H1 (cell line): ENCODE measurements around the gene COL6A2. TPM values are rescaled to one million over a fixed set of nuclear protein-coding genes. Genes with fewer than 3 reads are reported as not detected.

ENCODE experiments used
- CTCF ChIA-PET: fragments of 300-600 bp; sonication (Branson Sonifier 250); formaldehyde crosslinking; loops from one replicate; lab custom pipeline; 2021; ENCODE audit not compliant: partially characterized antibody; lab: Charles Lee
- POLR2A ChIA-PET: fragments of 300-600 bp; sonication (Branson Sonifier 250); formaldehyde crosslinking; loops from one replicate; lab custom pipeline; 2021; ENCODE audit warnings: inconsistent platforms; ENCODE audit not compliant: partially characterized antibody; lab: Charles Lee
- DNase-seq, 2 experiments: peaks; one replicate each; pipeline versions ENCODE4 v3.0.0 to v3.0.0-alpha.2; 2010 to 2022; ENCODE audit warnings: low spot score in 2 of 2, low read depth in 1 of 2, mixed read lengths in 1 of 2
- FAIRE-seq: peaks from 2 replicates; lab custom pipeline; 2011; peaks lifted over from hg19 to GRCh38; lab: Jason Lieb, UNC
- H2AFZ ChIP-seq: 2 replicates; pipeline ENCODE4 v1.8.1; 2012; ENCODE audit warnings: low read length, inconsistent platforms
- H2AK5ac ChIP-seq: 2 replicates; pipeline ENCODE4 v1.6.1; 2013; ENCODE audit warnings: low read depth, low read length
- H2BK120ac ChIP-seq: replicated peaks from 2 replicates; pipeline ENCODE3; 2013; ENCODE audit warnings: low read depth, low read length, inconsistent platforms
- H2BK12ac ChIP-seq: 2 replicates; pipeline ENCODE4 v1.6.1; 2013; ENCODE audit warnings: low read depth, low read length
- H2BK15ac ChIP-seq: 2 replicates; pipeline ENCODE4 v1.6.1; 2013; ENCODE audit warnings: low read length
- H2BK20ac ChIP-seq: 2 replicates; pipeline ENCODE4 v1.6.1; 2013; ENCODE audit warnings: low read length
- H2BK5ac ChIP-seq: 2 replicates; pipeline ENCODE4 v1.6.1; 2013; ENCODE audit warnings: low read depth, low read length
- H3K14ac ChIP-seq: 2 replicates; pipeline ENCODE4 v1.6.1; 2013; ENCODE audit warnings: inconsistent platforms; ENCODE audit not compliant: insufficient read length
- H3K18ac ChIP-seq: 2 replicates; pipeline ENCODE4 v1.6.1; 2013; ENCODE audit warnings: low read length; ENCODE audit errors: extremely low read depth
- H3K23ac ChIP-seq: 2 replicates; pipeline ENCODE4 v1.6.1; 2013; ENCODE audit warnings: inconsistent platforms; ENCODE audit not compliant: insufficient read length
- H3K23me2 ChIP-seq: 2 replicates; pipeline ENCODE4 v1.6.1; 2013; ENCODE audit warnings: low read depth, low read length
- H3K27ac ChIP-seq: 2 replicates; pipeline ENCODE4 v1.6.1; 2011; ENCODE audit warnings: low read depth, low read length, inconsistent platforms
- H3K27me3 ChIP-seq, 4 experiments: replicated peaks in 1 of 4; 1 replicate in 1 of 4; 2 replicates in 3 of 4; pipeline versions ENCODE4 v1.6.1 to v1.8.1; 2011 to 2013; ENCODE audit warnings: low read length in 3 of 4, mild to moderate bottlenecking in 3 of 4, inconsistent platforms in 2 of 4, mixed read lengths in 2 of 4, moderate library complexity in 1 of 4; ENCODE audit not compliant: control insufficient read depth in 3 of 4, insufficient read depth in 3 of 4; ENCODE audit errors: extremely low read depth in 1 of 4
- H3K36me3 ChIP-seq, 4 experiments: 2 replicates each; pipeline versions ENCODE4 v1.6.1 to v1.8.1; 2011 to 2013; ENCODE audit warnings: mild to moderate bottlenecking in 4 of 4, low read length in 3 of 4, moderate library complexity in 2 of 4, control low read depth in 1 of 4, inconsistent platforms in 1 of 4; ENCODE audit not compliant: insufficient read depth in 4 of 4, control insufficient read depth in 2 of 4
- H3K4ac ChIP-seq: replicated peaks from 2 replicates; pipeline ENCODE3; 2013; ENCODE audit warnings: low read length, low read depth, mixed read lengths, inconsistent platforms; ENCODE audit not compliant: insufficient read length
- H3K4me1 ChIP-seq, 4 experiments: replicated peaks in 1 of 4; 1 replicate in 1 of 4; 2 replicates in 3 of 4; pipeline versions ENCODE4 v1.6.1 to v1.8.1; 2011 to 2013; ENCODE audit warnings: low read length in 3 of 4, inconsistent platforms in 2 of 4, mixed read lengths in 1 of 4; ENCODE audit not compliant: insufficient read depth in 4 of 4, control insufficient read depth in 3 of 4
- H3K4me2 ChIP-seq, 2 experiments: 2 replicates each; pipeline versions ENCODE4 v1.6.1 to v1.8.1; 2011 to 2013; ENCODE audit warnings: low read depth in 2 of 2, low read length in 2 of 2, control low read depth in 1 of 2, inconsistent platforms in 1 of 2, mild to moderate bottlenecking in 1 of 2; ENCODE audit not compliant: insufficient read depth in 1 of 2
- H3K4me3 ChIP-seq, 4 experiments: fragments of 200-600, 300-600 bp in 1 of 4; sonication (generic), shearing (Covaris generic), sonication (Bioruptor Twin) in 1 of 4; 2 replicates each; pipeline versions ENCODE4 v1.5.1 to v1.8.1; 2011 to 2016; ENCODE audit warnings: low read length in 4 of 4, low read depth in 3 of 4, control low read depth in 2 of 4, inconsistent platforms in 2 of 4, mild to moderate bottlenecking in 2 of 4, mixed read lengths in 1 of 4, moderate library complexity in 1 of 4; ENCODE audit not compliant: insufficient read depth in 2 of 4; ENCODE audit errors: extremely low read depth in 1 of 4
- H3K56ac ChIP-seq: replicated peaks from 2 replicates; pipeline ENCODE3; 2013; ENCODE audit warnings: low read depth, mild to moderate bottlenecking, mixed read lengths, low read length, inconsistent platforms; ENCODE audit not compliant: insufficient read length
- H3K79me1 ChIP-seq: 2 replicates; pipeline ENCODE4 v1.6.1; 2013; ENCODE audit warnings: low read depth, low read length, control low read depth
- H3K79me2 ChIP-seq, 2 experiments: 2 replicates each; pipeline versions ENCODE4 v1.6.1 to v1.8.1; 2012 to 2013; ENCODE audit warnings: low read length in 2 of 2, mild to moderate bottlenecking in 2 of 2, inconsistent platforms in 1 of 2; ENCODE audit not compliant: insufficient read depth in 2 of 2, control insufficient read depth in 1 of 2
- H3K9ac ChIP-seq, 4 experiments: replicated peaks in 1 of 4; 1 replicate in 1 of 4; 2 replicates in 3 of 4; pipeline versions ENCODE4 v1.6.1 to v1.8.1; 2011 to 2013; ENCODE audit warnings: low read depth in 3 of 4, low read length in 3 of 4, control low read depth in 2 of 4, mild to moderate bottlenecking in 2 of 4, moderate library complexity in 2 of 4, inconsistent platforms in 1 of 4; ENCODE audit errors: extremely low read depth in 1 of 4
- H3K9me3 ChIP-seq, 2 experiments: 2 replicates each; pipeline versions ENCODE4 v1.6.1 to v1.8.1; 2012 to 2013; ENCODE audit warnings: mild to moderate bottlenecking in 2 of 2, moderate library complexity in 2 of 2, control low read depth in 1 of 2, inconsistent platforms in 1 of 2, low read depth in 1 of 2, low read length in 1 of 2, mixed read lengths in 1 of 2; ENCODE audit not compliant: insufficient read depth in 2 of 2
- H4K20me1 ChIP-seq, 2 experiments: replicated peaks in 1 of 2; 2 replicates each; pipeline versions ENCODE3 to v1.8.1; 2011 to 2013; ENCODE audit warnings: inconsistent platforms in 2 of 2, low read length in 2 of 2, mild to moderate bottlenecking in 1 of 2; ENCODE audit not compliant: insufficient read depth in 2 of 2, control insufficient read depth in 1 of 2
- H4K5ac ChIP-seq: 2 replicates; pipeline ENCODE4 v1.6.1; 2013; ENCODE audit warnings: low read length, low read depth, mixed read lengths, inconsistent platforms; ENCODE audit not compliant: insufficient read length
- H4K8ac ChIP-seq: 2 replicates; pipeline ENCODE4 v1.8.0; 2013; ENCODE audit warnings: mild to moderate bottlenecking, moderate library complexity, low read length, inconsistent platforms; ENCODE audit not compliant: insufficient read depth; ENCODE audit errors: extremely low read depth
- H4K91ac ChIP-seq: replicated peaks from 2 replicates; pipeline ENCODE3; 2013; ENCODE audit warnings: low read length, mixed read lengths, inconsistent platforms; ENCODE audit not compliant: insufficient read length
- CREB1 ChIP-seq: IDR thresholded peaks from 2 replicates; pipeline ENCODE4 v1.6.1; 2012; ENCODE audit warnings: inconsistent platforms
- KDM4A ChIP-seq: IDR thresholded peaks from one replicate; pipeline ENCODE4 v1.7.1; 2012; ENCODE audit warnings: low read depth, mild to moderate bottlenecking, moderate library complexity, low read length, inconsistent platforms; ENCODE audit not compliant: severe bottlenecking
- WGBS, 2 experiments: shearing (Covaris generic) in 1 of 2; methylation state at CpG; one replicate each; pipeline versions ENCODE4 v1.1.6 to v1.1.7; 2013 to 2015; ENCODE audit warnings: low lambda C conversion rate in 2 of 2, mixed read lengths in 2 of 2, inconsistent platforms in 1 of 2, low coverage in 1 of 2, missing lambda C conversion rate in 1 of 2; ENCODE audit not compliant: insufficient replicate concordance in 2 of 2, insufficient coverage in 1 of 2, insufficient read length in 1 of 2; ENCODE audit errors: extremely low coverage in 1 of 2, missing lambda C conversion rate in 1 of 2; 5-methylcytosine and 5-hydroxymethylcytosine counted together
- polyA plus RNA-seq, 7 experiments: library from polyadenylated mRNA; depleted of rRNA in 3 of 7; stranded (reverse) in 5 of 7; unstranded in 2 of 7; fragments of >200 nt in 5 of 7; fragments of 200-250 nt in 2 of 7; gene quantifications; 1 replicate in 5 of 7; 2 replicates in 1 of 7; 4 replicates in 1 of 7; pipeline versions ENCODE4 v1.2.1 to v1.2.3, GENCODE V29; 2011 to 2013; ENCODE audit warnings: missing spikeins in 2 of 7, mixed read lengths in 2 of 7
- total RNA-seq: library from RNA; stranded (reverse); fragmentation: NEBNext Ultra II Directional; extraction: Animal tissue kit (Norgen Biotek cat#: 25700); gene quantifications from 2 replicates; pipeline ENCODE4 v1.2.1, GENCODE V29; 2021

The COL6A2 gene
- total and polyA plus RNA-seq, 2 of the 8 experiments (the other 6 are each of a cell fraction or from before 2014, with no cell fraction given), result 60.1 to 62.7 TPM

DNA sequence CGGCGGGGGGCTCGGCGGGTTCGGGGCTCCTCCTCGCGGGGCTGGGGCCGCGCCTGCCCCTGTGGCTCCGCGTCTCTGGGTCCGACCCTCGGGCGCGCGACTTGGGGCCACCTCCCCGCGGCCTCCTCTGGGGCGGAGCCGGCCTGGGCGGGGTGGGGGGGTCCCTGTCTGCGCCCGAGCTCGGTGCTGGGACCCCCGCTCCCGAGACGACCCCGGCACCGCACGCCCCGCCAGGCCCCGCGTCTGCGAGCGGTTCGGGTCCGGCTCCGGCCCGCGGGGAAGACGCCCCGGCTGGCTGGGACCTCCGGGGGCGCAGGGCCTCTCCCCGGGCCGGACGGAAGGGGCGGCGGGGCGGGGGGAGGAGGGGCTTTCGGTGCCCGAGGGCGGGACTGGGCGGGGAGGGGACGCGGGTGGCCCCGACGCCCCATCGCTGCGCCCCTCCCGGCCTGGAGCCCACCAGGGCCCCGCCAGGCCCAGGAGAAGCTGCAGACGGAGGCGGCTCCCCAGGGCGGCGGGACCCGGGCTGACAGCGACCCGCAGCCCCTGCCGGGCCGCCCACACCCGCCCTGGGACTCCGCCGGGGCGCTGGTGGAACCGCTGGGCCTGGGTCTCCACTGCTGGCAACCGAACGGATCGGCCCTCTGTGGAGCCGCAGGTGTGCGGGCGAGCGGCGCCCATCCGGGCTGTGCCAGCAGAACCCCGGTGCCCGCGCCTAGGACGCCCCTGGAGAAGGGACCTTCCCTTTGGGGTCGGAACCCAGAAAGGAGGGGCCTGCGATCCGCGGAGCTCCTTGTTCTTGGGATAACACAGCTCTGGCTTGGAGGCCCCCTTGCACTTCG lies 610 bp downstream of the COL6A2 start:
- Histone ChIP-seq H3K9me3 (peaks cover 7% of the 10 kb centered on the region in 2 experiments), H3K23ac (no peak overlapping the region), H3K14ac (no peak overlapping the region), H3K36me3 (no peaks in the 10 kb centered on the region), H4K8ac (no peak overlapping the region), H2BK15ac (no peak overlapping the region), H3K4me3 (peak overlapping the region; percentile 40 to 73 (median 62)), H3K56ac (no peak overlapping the region), H3K4ac (no peak overlapping the region), H3K79me1 (peaks cover 10% of the 10 kb centered on the region; the same call in 1 of the 2 replicates), H4K20me1 (peaks cover 0 to 9% of the 10 kb centered on the region in 2 experiments), H3K27ac (no peak overlapping the region), H3K4me2 (peak overlapping the region; percentile 71 to 72), H3K9ac (no peak overlapping the region), H4K91ac (no peak overlapping the region), H3K79me2 (peaks cover 0 to 10% of the 10 kb centered on the region in 2 experiments; a peak in 2 of 4 replicates), H2AFZ (no peak overlapping the region), H3K4me1 (peaks cover 0 to 4% (median 0%) of the 10 kb centered on the region in 4 experiments; a peak in 2 of 7 replicates), H3K27me3 (peaks cover 0 to 14% (median 9%) of the 10 kb centered on the region in 4 experiments; a peak in 6 of 7 replicates), H2BK5ac (no peak overlapping the region), H2AK5ac (no peak overlapping the region), H2BK12ac (no peak overlapping the region), H4K5ac (no peak overlapping the region), H3K18ac (no peak overlapping the region), H2BK20ac (no peak overlapping the region), H2BK120ac (no peak overlapping the region), H3K23me2 (peaks cover 10% of the 10 kb centered on the region; the same call in 1 of the 2 replicates)
- ChIA-PET CTCF (interaction anchor here (0.6 to 0.8 kb wide), 3 partner anchors 22 to 123 kb away, joined by 3 to 4 read pairs (median 3); no protein-coding TSS in a partner anchor), POLR2A (interaction anchor here (0.6 to 1.3 kb wide), 3 partner anchors 15 to 125 kb away, joined by 3 read pairs; no protein-coding TSS in a partner anchor)
- peak; percentile 7 for TF ChIP-seq KDM4A
- TF ChIP-seq CREB1, result no peak
- DNase-seq (peak in 1 of 2 experiments; percentile 74), FAIRE-seq (no peak)
- 0% methylated on average over 17 of the region's 94 CpGs; no CpG with 5 or more reads in 1 of the 2 experiments for WGBS, 2 experiments
